OCI-LY1 (cell line): ENCODE measurements around the gene FBXW8.

Experiments used
- H2AFZ ChIP-seq: fragments of 200-600 bp; sonication (generic), shearing (Covaris generic); 2 replicates; pipeline ENCODE4 v1.6.0; 2014; ENCODE audit warnings: antibody characterized with exemption, mild to moderate bottlenecking, low read length
- H3F3A ChIP-seq: fragments of 200-600 bp; sonication (generic), shearing (Covaris generic); 2 replicates; pipeline ENCODE4 v1.6.0; 2014; ENCODE audit warnings: mild to moderate bottlenecking, antibody characterized with exemption, low read length, moderate library complexity; ENCODE audit not compliant: insufficient read depth
- H3K27ac ChIP-seq: fragments of 200-600 bp; sonication (generic); 2 replicates; pipeline ENCODE4 v1.5.1; 2014; ENCODE audit warnings: low read length, mixed run types, mild to moderate bottlenecking, low read depth; ENCODE audit not compliant: poor library complexity, severe bottlenecking
- H3K27me3 ChIP-seq: fragments of 200-600 bp; sonication (generic); 2 replicates; pipeline ENCODE4 v1.6.0; 2014; ENCODE audit warnings: antibody characterized with exemption, mild to moderate bottlenecking, low read length, moderate library complexity; ENCODE audit not compliant: insufficient read depth
- H3K36me3 ChIP-seq: fragments of 200-600 bp; sonication (generic); 2 replicates; pipeline ENCODE4 v1.6.1; 2014; ENCODE audit warnings: mild to moderate bottlenecking, antibody characterized with exemption, low read length, moderate library complexity, mixed read lengths; ENCODE audit not compliant: insufficient read depth
- H3K4me1 ChIP-seq: fragments of 200-600 bp; sonication (generic); 2 replicates; pipeline ENCODE4 v1.5.1; 2014; ENCODE audit warnings: mild to moderate bottlenecking, low read length, moderate library complexity; ENCODE audit not compliant: insufficient read depth, severe bottlenecking
- H3K4me2 ChIP-seq: fragments of 200-600 bp; sonication (generic), shearing (Covaris generic); 2 replicates; pipeline ENCODE4 v1.6.1; 2014; ENCODE audit warnings: low read length
- H3K4me3 ChIP-seq: fragments of 200-600 bp; sonication (generic); 2 replicates; pipeline ENCODE4 v1.5.1; 2014; ENCODE audit warnings: low read length, low read depth, mild to moderate bottlenecking, mixed read lengths; ENCODE audit not compliant: poor library complexity, severe bottlenecking
- H3K79me2 ChIP-seq: fragments of 200-600 bp; shearing (Covaris generic); 2 replicates; pipeline ENCODE4 v1.6.1; 2016; ENCODE audit warnings: mixed run types, low read length, mixed read lengths; ENCODE audit not compliant: insufficient read depth
- H3K9ac ChIP-seq: fragments of 200-600 bp; sonication (generic), shearing (Covaris generic); 2 replicates; pipeline ENCODE4 v1.6.1; 2014; ENCODE audit warnings: mild to moderate bottlenecking, low read length, mixed read lengths
- H3K9me2 ChIP-seq: fragments of 200-600 bp; sonication (generic), shearing (Covaris generic); 2 replicates; pipeline ENCODE4 v1.6.1; 2014; ENCODE audit warnings: low read depth, mild to moderate bottlenecking, low read length, mixed read lengths
- H3K9me3 ChIP-seq: fragments of 200-600 bp; shearing (Covaris generic); 2 replicates; pipeline ENCODE4 v1.6.1; 2014; ENCODE audit warnings: low read length, mixed read lengths
- H4K20me1 ChIP-seq: fragments of 200-600 bp; sonication (generic), shearing (Covaris generic); 2 replicates; pipeline ENCODE4 v1.6.0; 2016; ENCODE audit warnings: mild to moderate bottlenecking, low read length; ENCODE audit not compliant: insufficient read depth
- EZH2 ChIP-seq: fragments of 200-600 bp; sonication (generic), shearing (Covaris generic); IDR thresholded peaks from 2 replicates; pipeline ENCODE4 v1.8.0; 2017; ENCODE audit warnings: borderline replicate concordance, mixed run types, mild to moderate bottlenecking, antibody characterized with exemption, low read length, moderate library complexity, mixed read lengths
- TF ChIP-seq, protein P1 (sequence below): fragments of 200-600 bp; sonication (generic), shearing (Covaris generic); IDR thresholded peaks from 2 replicates; pipeline ENCODE4 v1.5.1; 2017; ENCODE audit warnings: mild to moderate bottlenecking, antibody characterized with exemption, low read length, moderate library complexity, mixed read lengths

FBXW8 gene

GRCh38 chr12:117067016-117067415 is 156.3 kb downstream of the FBXW8 start:
- no peaks in the 10 kb centered on the region for H3K36me3 ChIP-seq
- H3K27ac ChIP-seq = no peak overlapping the region
- no peaks in the 10 kb centered on the region for H3K9me3 ChIP-seq
- H3K9ac ChIP-seq = no peak overlapping the region
- no peaks in the 10 kb centered on the region for H3F3A ChIP-seq
- H3K9me2 ChIP-seq = no peaks in the 10 kb centered on the region
- H3K4me2 ChIP-seq = no peak overlapping the region
- H3K79me2 ChIP-seq = no peaks in the 10 kb centered on the region
- H3K4me1 ChIP-seq = no peaks in the 10 kb centered on the region
- H3K4me3 ChIP-seq = no peak overlapping the region
- no peak for TF ChIP-seq EZH2
- TF ChIP-seq, protein P1, sequence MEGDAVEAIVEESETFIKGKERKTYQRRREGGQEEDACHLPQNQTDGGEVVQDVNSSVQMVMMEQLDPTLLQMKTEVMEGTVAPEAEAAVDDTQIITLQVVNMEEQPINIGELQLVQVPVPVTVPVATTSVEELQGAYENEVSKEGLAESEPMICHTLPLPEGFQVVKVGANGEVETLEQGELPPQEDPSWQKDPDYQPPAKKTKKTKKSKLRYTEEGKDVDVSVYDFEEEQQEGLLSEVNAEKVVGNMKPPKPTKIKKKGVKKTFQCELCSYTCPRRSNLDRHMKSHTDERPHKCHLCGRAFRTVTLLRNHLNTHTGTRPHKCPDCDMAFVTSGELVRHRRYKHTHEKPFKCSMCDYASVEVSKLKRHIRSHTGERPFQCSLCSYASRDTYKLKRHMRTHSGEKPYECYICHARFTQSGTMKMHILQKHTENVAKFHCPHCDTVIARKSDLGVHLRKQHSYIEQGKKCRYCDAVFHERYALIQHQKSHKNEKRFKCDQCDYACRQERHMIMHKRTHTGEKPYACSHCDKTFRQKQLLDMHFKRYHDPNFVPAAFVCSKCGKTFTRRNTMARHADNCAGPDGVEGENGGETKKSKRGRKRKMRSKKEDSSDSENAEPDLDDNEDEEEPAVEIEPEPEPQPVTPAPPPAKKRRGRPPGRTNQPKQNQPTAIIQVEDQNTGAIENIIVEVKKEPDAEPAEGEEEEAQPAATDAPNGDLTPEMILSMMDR = no peak
- H3K27me3 ChIP-seq = 0 out of 2 replicates have a peak, but pooled peaks cover 5% of the 10 kb centered on the region
- no peaks in the 10 kb centered on the region for H4K20me1 ChIP-seq
- H2AFZ ChIP-seq = no peak overlapping the region

DNA sequence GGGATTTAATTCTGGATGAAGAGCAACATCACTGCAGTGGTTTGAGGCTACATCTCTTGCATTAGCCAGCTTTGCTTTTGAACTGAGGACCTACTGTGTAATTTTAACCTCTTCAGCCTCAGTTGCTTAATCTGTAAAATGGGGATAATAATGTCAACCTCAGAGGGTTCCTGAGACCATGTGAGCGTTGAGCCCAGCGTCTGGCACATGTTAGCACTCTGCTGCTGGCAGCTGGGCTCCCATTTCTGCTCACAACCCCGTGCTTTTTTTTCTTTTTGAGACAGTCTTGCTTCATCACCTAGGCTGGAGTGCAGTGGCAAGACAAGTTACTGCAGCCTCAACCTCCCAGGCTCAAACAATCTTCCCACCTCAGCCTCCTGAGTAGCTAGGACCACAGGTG is 156.9 kb downstream of the FBXW8 start:
- TF ChIP-seq EZH2 = no peak
- TF ChIP-seq, protein P1 = no peak
- Histone ChIP-seq H3K9me3 (no peaks in the 10 kb centered on the region), H3K79me2 (no peaks in the 10 kb centered on the region), H3K36me3 (no peaks in the 10 kb centered on the region), H3K27me3 (0 out of 2 replicates have a peak, but pooled peaks cover 5% of the 10 kb centered on the region), H3K4me2 (no peak overlapping the region), H3K9me2 (no peaks in the 10 kb centered on the region), H3K27ac (no peak overlapping the region), H3K4me3 (no peak overlapping the region), H3K9ac (no peak overlapping the region), H4K20me1 (no peaks in the 10 kb centered on the region), H2AFZ (no peak overlapping the region), H3K4me1 (no peaks in the 10 kb centered on the region), H3F3A (no peaks in the 10 kb centered on the region)

DNA sequence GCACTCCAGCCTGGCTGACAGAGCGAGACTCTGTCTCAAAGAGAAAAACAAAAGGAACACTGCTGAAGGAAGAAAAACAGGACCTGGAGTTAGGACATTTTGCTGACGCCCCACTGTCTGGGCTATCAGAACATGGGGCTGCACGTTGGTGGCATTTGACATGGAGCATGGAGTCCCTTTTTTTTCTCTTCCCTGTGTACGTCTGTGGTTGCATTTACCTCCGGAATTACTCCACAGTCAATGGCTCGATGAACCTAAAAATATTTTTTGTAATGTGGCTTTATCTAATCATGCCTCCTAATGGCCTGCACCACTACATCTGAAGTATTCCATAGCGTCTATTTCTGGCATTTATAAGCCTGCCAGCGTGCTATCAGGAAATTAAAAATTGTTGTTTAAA is 157.7 kb downstream of the FBXW8 start:
- Histone ChIP-seq H3K27me3 (peaks cover 5% of the 10 kb centered on the region; the same call in 1 of the 2 replicates), H3K4me2 (no peak overlapping the region), H3F3A (no peaks in the 10 kb centered on the region), H3K9me3 (no peaks in the 10 kb centered on the region), H3K27ac (no peak overlapping the region), H3K9ac (no peak overlapping the region), H3K4me3 (no peak overlapping the region), H3K79me2 (no peaks in the 10 kb centered on the region), H3K4me1 (no peaks in the 10 kb centered on the region), H2AFZ (no peak overlapping the region), H4K20me1 (no peaks in the 10 kb centered on the region), H3K9me2 (no peaks in the 10 kb centered on the region), H3K36me3 (no peaks in the 10 kb centered on the region)
- TF ChIP-seq, protein P1 = no peak
- no peak for TF ChIP-seq EZH2
